CD4-positive, CD25-positive, alpha-beta regulatory T cell (primary cell): ENCODE data around the gene NUMA1. TPM values are rescaled to one million over a fixed set of nuclear protein-coding genes. Genes with fewer than 3 reads are reported as not detected.

Experiments used
- ATAC-seq, 2 donors: fragments of 150-1000 bp; cut with Tn5 transposase; one replicate each; pipeline ENCODE4 v1.10.0; 2021; ENCODE audit warnings: low read depth in 2 of 2, moderate number of reproducible peaks in 2 of 2, moderate library complexity in 1 of 2
- DNase-seq, 3 donors: peaks; one replicate each; pipeline versions ENCODE4 v3.0.0 to v3.0.0-alpha.2; 2012 to 2022; ENCODE audit warnings: mixed read lengths in 1 of 3
- H3K27ac ChIP-seq: one replicate; pipeline ENCODE4 v1.7.0; 2013; ENCODE audit warnings: mild to moderate bottlenecking, low read length; ENCODE audit not compliant: insufficient read depth, poor library complexity, severe bottlenecking
- H3K27me3 ChIP-seq: one replicate; pipeline ENCODE4 v1.7.0; 2013; ENCODE audit warnings: low read length; ENCODE audit not compliant: control insufficient read depth, insufficient read depth
- H3K36me3 ChIP-seq: one replicate; pipeline ENCODE4 v1.7.0; 2013; ENCODE audit warnings: mild to moderate bottlenecking, low read length, moderate library complexity; ENCODE audit not compliant: control insufficient read depth, insufficient read depth
- H3K4me1 ChIP-seq: 2 replicates; pipeline ENCODE4 v1.7.0; 2013; ENCODE audit warnings: mild to moderate bottlenecking, low read length; ENCODE audit not compliant: insufficient read depth, control insufficient read depth, poor library complexity, severe bottlenecking
- H3K4me3 ChIP-seq: one replicate; pipeline ENCODE4 v1.7.0; 2013; ENCODE audit warnings: low read depth, mild to moderate bottlenecking, low read length, moderate library complexity
- H3K9me3 ChIP-seq, 2 experiments: 1 replicate in 1 of 2; 2 replicates in 1 of 2; pipeline ENCODE4 v1.7.0; 2013; ENCODE audit warnings: low read length in 2 of 2, mild to moderate bottlenecking in 1 of 2, moderate library complexity in 1 of 2; ENCODE audit not compliant: control insufficient read depth in 2 of 2
- H3K27ac Mint-ChIP-seq, 3 donors: one replicate each; pipeline ENCODE4 v1.8.0; 2020 to 2022; ENCODE audit warnings: mild to moderate bottlenecking in 3 of 3, mixed read lengths in 3 of 3, moderate library complexity in 2 of 3
- H3K27me3 Mint-ChIP-seq: one replicate; pipeline ENCODE4 v1.8.0; 2022; ENCODE audit warnings: mild to moderate bottlenecking, mixed read lengths
- H3K36me3 Mint-ChIP-seq: one replicate; pipeline ENCODE4 v1.8.0; 2020; ENCODE audit warnings: mixed read lengths
- H3K4me1 Mint-ChIP-seq, 4 donors: one replicate each; pipeline ENCODE4 v1.8.0; 2020 to 2022; ENCODE audit warnings: mixed read lengths in 4 of 4, mild to moderate bottlenecking in 1 of 4
- H3K4me3 Mint-ChIP-seq, 4 donors: one replicate each; pipeline ENCODE4 v1.8.0; 2020 to 2022; ENCODE audit warnings: mild to moderate bottlenecking in 4 of 4, mixed read lengths in 4 of 4, moderate library complexity in 3 of 4
- H3K9me3 Mint-ChIP-seq, 7 donors: one replicate each; pipeline ENCODE4 v1.8.0; 2020 to 2022; ENCODE audit warnings: mixed read lengths in 7 of 7, mild to moderate bottlenecking in 3 of 7, moderate library complexity in 2 of 7
- polyA plus RNA-seq, 4 donors: library from polyadenylated mRNA; unstranded; fragments of 300-500 nt; fragmentation: Illumina TruSeq; gene quantifications; one replicate each; pipeline ENCODE4 v1.2.3, GENCODE V29; 2021
- total RNA-seq: library from RNA; stranded (reverse); gene quantifications from one replicate; pipeline ENCODE4 v1.2.3, GENCODE V29; 2022

NUMA1 gene
- total and polyA plus RNA-seq, 5 donors from 2014 or later: 14.0 to 272 (median 23.5) TPM

DNA sequence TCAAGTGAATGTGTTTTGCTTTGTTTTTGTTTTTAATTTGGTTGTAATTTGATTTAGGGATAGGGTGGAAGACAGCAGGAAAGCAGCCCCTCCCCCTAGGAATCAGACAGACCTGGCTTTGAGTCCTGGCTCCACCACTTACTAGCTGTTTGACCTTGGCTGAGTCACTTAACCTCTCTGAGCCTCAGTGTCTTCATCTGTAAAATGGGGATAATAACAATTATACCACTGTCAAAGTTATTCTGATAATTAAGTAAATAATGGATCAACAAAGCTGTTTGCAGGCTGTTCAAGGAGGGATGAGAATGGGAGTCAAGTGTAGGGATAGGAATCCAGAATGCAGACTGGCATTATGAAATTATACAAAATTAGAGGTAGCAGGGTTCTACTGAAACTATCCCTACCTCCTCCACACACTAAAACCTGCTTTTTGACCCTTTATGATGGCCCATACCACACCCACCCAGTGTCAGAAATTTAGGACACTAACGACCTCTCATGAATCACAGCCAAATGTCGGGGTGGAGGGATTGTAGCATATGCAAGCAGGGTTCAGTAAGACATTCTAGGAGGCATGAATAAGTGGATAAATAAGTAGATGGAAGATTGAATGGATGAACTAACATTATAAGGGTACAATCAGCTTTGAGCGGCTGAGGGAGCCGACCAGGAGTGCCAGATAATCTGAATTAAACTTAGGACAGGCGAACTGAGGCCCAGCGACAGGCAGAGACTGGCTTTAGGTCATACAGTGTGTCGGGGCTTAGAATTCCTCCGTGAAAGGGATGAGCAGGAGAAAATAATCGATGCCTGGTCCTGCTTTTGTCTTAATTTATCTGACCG is 31.2 kb upstream of the NUMA1 start:
- Histone ChIP-seq H3K27ac (peak overlapping the region; percentile 96), H3K36me3 (peaks cover 18% of the 10 kb centered on the region), H3K4me3 (peak overlapping the region; percentile 93), H3K27me3 (no peaks in the 10 kb centered on the region), H3K4me1 (peaks cover 19% of the 10 kb centered on the region), H3K9me3 (no peaks in the 10 kb centered on the region)
- ATAC-seq: no peak
- H3K36me3 Mint-ChIP-seq: peaks cover 12% of the 10 kb centered on the region
- peak overlapping the region; percentile 98 to 100 (median 99) for H3K27ac Mint-ChIP-seq
- DNase-seq: no peak
- no peaks in the 10 kb centered on the region for H3K9me3 Mint-ChIP-seq
- H3K4me3 Mint-ChIP-seq: peak overlapping the region; percentile 92 to 97 (median 96)
- peaks cover 0 to 30% (median 21%) of the 10 kb centered on the region in 4 donors for H3K4me1 Mint-ChIP-seq
- peaks cover 11% of the 10 kb centered on the region for H3K27me3 Mint-ChIP-seq

DNA sequence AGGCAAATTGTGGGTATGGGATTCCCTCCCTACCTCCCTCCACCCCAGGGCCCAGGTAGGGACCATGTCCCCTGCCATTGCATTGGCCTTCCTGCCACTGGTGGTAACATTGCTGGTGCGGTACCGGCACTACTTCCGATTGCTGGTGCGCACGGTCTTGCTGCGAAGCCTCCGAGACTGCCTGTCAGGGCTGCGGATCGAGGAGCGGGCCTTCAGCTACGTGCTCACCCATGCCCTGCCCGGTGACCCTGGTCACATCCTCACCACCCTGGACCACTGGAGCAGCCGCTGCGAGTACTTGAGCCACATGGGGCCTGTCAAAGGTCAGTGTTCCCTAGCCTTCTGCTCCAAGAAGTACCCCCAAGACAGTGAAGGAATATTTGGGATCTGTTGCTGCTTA is 25.5 kb upstream of the NUMA1 start, which contains the start of gene TOMT:
Gene TOMT (plus strand): TSS at position 37 of the 400 bp plus-strand sequence. CDS start 28 bp downstream, at position 65.
- Histone ChIP-seq H3K27me3 (no peaks in the 10 kb centered on the region), H3K9me3 (no peaks in the 10 kb centered on the region), H3K36me3 (peaks cover 18% of the 10 kb centered on the region), H3K4me3 (no peak within 1 kb of the TSS), H3K4me1 (peaks cover 24% of the 10 kb centered on the region), H3K27ac (no peak within 1 kb of the TSS)
- H3K9me3 Mint-ChIP-seq: peaks cover 0 to 1% (median 0%) of the 10 kb centered on the region in 7 donors
- peaks cover 22 to 46% (median 30%) of the 10 kb centered on the region in 4 donors for H3K4me1 Mint-ChIP-seq
- no peak for ATAC-seq
- no peaks in the 10 kb centered on the region for H3K27me3 Mint-ChIP-seq
- H3K36me3 Mint-ChIP-seq: peaks cover 23% of the 10 kb centered on the region
- no peak for DNase-seq
- peak within 1 kb of the TSS in 2 of 4 donors; percentile 43 to 92 for H3K4me3 Mint-ChIP-seq
- peak within 1 kb of the TSS; percentile 83 to 98 (median 96) for H3K27ac Mint-ChIP-seq

DNA sequence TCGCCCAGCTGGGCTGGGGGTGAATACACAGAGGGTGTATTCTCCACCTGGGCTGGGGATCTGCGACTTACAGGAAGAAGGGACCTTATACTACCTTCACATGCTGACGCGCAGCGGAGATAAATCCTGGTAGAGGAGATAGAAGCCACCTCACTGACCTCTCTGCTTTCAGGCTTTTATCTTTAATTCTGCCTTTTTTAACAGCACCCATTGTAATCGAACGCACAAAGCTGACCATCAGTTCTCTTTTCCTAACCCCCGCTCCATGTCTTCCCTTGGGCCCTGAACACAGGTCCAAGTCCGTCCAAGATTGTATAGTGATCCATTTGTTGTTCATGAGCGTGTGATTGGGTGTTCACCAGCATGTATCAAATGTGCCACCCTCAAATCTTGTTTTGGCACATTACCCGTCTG is 23.4 kb upstream of the NUMA1 start:
- Histone ChIP-seq H3K36me3 (peaks cover 22% of the 10 kb centered on the region), H3K9me3 (no peaks in the 10 kb centered on the region), H3K27ac (peak overlapping the region; percentile 90), H3K27me3 (no peaks in the 10 kb centered on the region), H3K4me1 (peaks cover 31% of the 10 kb centered on the region), H3K4me3 (peak overlapping the region; percentile 58)
- no peaks in the 10 kb centered on the region for H3K27me3 Mint-ChIP-seq
- H3K27ac Mint-ChIP-seq: peak overlapping the region; percentile 96 to 98 (median 97)
- H3K9me3 Mint-ChIP-seq: peaks cover 0 to 1% (median 0%) of the 10 kb centered on the region in 7 donors
- ATAC-seq (no peak), DNase-seq (no peak)
- peaks cover 24 to 58% (median 34%) of the 10 kb centered on the region in 4 donors for H3K4me1 Mint-ChIP-seq
- peak overlapping the region; percentile 92 to 95 (median 92) for H3K4me3 Mint-ChIP-seq
- peaks cover 16% of the 10 kb centered on the region for H3K36me3 Mint-ChIP-seq

GRCh38 chr11:72102946-72103753 is 22.8 kb upstream of the NUMA1 start, which contains the start of gene LAMTOR1:
Gene LAMTOR1, minus strand, starts transcription at chr11:72103297. Its CDS starts 73 bp downstream, at chr11:72103224.
- H3K27me3 ChIP-seq: no peaks in the 10 kb centered on the region
- peak; percentile 96 to 98 for ATAC-seq
- peaks cover 0 to 1% (median 0%) of the 10 kb centered on the region in 7 donors for H3K9me3 Mint-ChIP-seq
- no peaks in the 10 kb centered on the region for H3K27me3 Mint-ChIP-seq
- peak; percentile 96 to 99 (median 97) for DNase-seq
- H3K4me1 ChIP-seq: peaks cover 31% of the 10 kb centered on the region
- H3K4me3 ChIP-seq: peak within 1 kb of the TSS; percentile 90
- peak within 1 kb of the TSS; percentile 92 to 95 (median 92) for H3K4me3 Mint-ChIP-seq
- peaks cover 16% of the 10 kb centered on the region for H3K36me3 Mint-ChIP-seq
- H3K27ac Mint-ChIP-seq: peak within 1 kb of the TSS; percentile 96 to 98 (median 97)
- H3K9me3 ChIP-seq: no peaks in the 10 kb centered on the region
- H3K4me1 Mint-ChIP-seq: peaks cover 24 to 58% (median 34%) of the 10 kb centered on the region in 4 donors
- H3K36me3 ChIP-seq: peaks cover 22% of the 10 kb centered on the region
- H3K27ac ChIP-seq: peak within 1 kb of the TSS; percentile 90

GRCh38 chr11:72102631-72102945 is 22.2 kb upstream of the NUMA1 start:
- H3K4me3 ChIP-seq: peak overlapping the region; percentile 90
- peaks cover 16% of the 10 kb centered on the region for H3K36me3 Mint-ChIP-seq
- no peaks in the 10 kb centered on the region for H3K27me3 Mint-ChIP-seq
- peaks cover 31% of the 10 kb centered on the region for H3K4me1 ChIP-seq
- peak overlapping the region; percentile 90 for H3K27ac ChIP-seq
- H3K4me3 Mint-ChIP-seq: peak overlapping the region; percentile 92 to 95 (median 92)
- H3K27me3 ChIP-seq: no peaks in the 10 kb centered on the region
- peaks cover 0 to 1% (median 0%) of the 10 kb centered on the region in 7 donors for H3K9me3 Mint-ChIP-seq
- H3K4me1 Mint-ChIP-seq: peaks cover 24 to 61% (median 34%) of the 10 kb centered on the region in 4 donors
- no peaks in the 10 kb centered on the region for H3K9me3 ChIP-seq
- H3K27ac Mint-ChIP-seq: peak overlapping the region; percentile 94 to 98 (median 96)
- H3K36me3 ChIP-seq: peaks cover 24% of the 10 kb centered on the region
- ATAC-seq: no peak
- no peak for DNase-seq

DNA sequence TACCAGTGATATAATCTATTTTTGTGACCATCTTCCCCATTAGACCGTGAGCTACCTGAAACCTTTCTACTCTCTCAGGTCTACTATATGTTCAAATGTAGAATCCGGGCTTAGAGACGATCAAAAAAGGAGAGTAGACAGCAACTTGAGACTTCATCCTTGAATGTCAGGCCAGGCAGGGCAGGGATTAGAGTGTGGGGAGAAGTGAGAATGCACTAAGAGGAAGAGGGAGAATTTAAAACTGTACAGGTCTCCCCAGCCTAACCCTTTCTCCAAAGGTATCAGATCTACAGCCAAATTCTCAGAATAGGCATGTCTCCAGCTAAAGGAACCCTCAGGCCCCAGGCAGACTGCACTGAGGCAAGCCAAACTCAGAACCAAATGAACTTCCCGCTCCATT is 21.8 kb upstream of the NUMA1 start:
- ATAC-seq: no peak
- H3K4me1 Mint-ChIP-seq: peaks cover 24 to 61% (median 33%) of the 10 kb centered on the region in 4 donors

DNA sequence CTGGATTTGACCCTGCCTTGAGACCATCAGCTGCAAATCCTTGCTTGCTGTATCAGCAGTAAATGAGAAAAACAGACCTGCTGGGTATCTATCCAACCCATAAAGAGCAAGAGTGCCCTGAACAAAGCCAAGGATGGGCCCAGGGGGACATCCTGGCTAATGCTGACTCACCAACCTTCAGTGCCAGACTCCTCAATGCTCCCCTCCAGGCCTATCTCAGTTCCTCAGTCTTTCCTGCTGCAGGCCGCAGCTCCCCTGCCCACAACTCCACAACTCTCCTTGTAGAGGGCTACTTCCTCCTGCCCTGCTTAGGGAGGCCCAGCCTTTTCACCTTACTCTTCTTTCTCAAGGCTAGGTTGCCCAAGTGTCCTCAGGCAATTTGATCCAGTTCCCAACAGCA is 20.1 kb upstream of the NUMA1 start:
- Mint-ChIP-seq H3K4me1 (peaks cover 24 to 60% (median 33%) of the 10 kb centered on the region in 4 donors), H3K9me3 (peaks cover 0 to 1% (median 0%) of the 10 kb centered on the region in 7 donors), H3K4me3 (peak overlapping the region in 2 of 4 donors; percentile 92 to 95), H3K27me3 (no peaks in the 10 kb centered on the region), H3K27ac (peak overlapping the region; percentile 94 to 98 (median 96)), H3K36me3 (peaks cover 18% of the 10 kb centered on the region)
- no peaks in the 10 kb centered on the region for H3K27me3 ChIP-seq
- ATAC-seq (no peak), DNase-seq (no peak)
- peaks cover 35% of the 10 kb centered on the region for H3K36me3 ChIP-seq
- peaks cover 31% of the 10 kb centered on the region for H3K4me1 ChIP-seq
- no peaks in the 10 kb centered on the region for H3K9me3 ChIP-seq
- H3K4me3 ChIP-seq: no peak overlapping the region
- H3K27ac ChIP-seq: no peak overlapping the region

More for the DNA sequence above, 21.8 kb upstream of the NUMA1 start:
- DNase-seq: no peak
- H3K27ac Mint-ChIP-seq: peak overlapping the region; percentile 94 to 98 (median 96)
- Histone ChIP-seq H3K4me1 (peaks cover 31% of the 10 kb centered on the region), H3K27ac (peak overlapping the region; percentile 90), H3K4me3 (peak overlapping the region; percentile 90), H3K27me3 (no peaks in the 10 kb centered on the region), H3K9me3 (no peaks in the 10 kb centered on the region), H3K36me3 (peaks cover 26% of the 10 kb centered on the region)
- H3K9me3 Mint-ChIP-seq: peaks cover 0 to 1% (median 0%) of the 10 kb centered on the region in 7 donors
- H3K4me3 Mint-ChIP-seq: peak overlapping the region; percentile 92 to 95 (median 92)
- H3K36me3 Mint-ChIP-seq: peaks cover 13% of the 10 kb centered on the region
- no peaks in the 10 kb centered on the region for H3K27me3 Mint-ChIP-seq
